ENCODE measurements around the gene CMTM4. TPM values are rescaled to one million over a fixed set of nuclear protein-coding genes. Genes with fewer than 3 reads are reported as not detected.

The CMTM4 gene
- total and polyA plus RNA-seq, 9 donors = 7.5 to 15.5 (median 10.0) TPM

DNA sequence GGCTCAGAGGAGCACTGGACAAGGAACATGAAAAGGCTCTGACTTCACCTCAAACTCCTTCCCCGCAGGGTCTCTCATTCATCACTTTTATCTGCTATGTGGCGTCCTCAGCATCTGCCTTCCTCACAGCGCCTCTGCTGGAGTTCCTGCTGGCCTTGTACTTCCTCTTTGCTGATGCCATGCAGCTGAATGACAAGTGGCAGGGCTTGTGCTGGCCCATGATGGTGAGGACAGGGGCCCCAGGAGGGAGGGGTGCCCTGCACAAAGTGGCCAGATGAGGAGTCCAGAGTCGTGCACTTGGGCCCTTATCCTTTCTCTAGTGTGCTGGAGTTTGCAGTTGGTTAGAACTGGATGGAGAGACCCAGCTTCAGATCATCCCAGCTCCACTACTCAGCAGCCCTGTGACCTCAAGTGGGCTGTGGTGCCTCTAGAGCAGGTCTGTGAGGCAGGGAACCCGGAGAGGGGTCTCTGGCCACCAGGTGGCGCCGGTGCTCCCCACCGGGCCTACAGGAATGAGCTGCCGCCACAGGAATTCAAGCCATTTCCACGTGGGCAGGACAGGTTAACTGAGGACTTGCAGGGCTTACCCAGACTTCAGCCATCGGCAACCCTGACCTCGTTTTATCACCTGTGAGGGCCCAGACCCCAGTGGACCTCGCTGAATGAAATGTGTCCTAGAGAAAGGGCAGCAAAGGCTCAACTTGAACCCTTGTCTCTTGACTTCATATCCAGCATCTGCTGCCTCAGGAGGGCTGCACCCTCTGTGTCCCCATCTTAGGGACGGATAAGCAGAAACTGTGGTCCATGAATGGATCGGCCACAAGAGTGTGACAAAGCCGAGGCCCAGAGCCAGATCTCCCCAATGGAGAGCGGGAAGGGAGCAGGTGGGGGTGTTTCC lies 88.1 kb downstream of the CMTM4 start:
- DNase-seq = peak; percentile 84
- Histone ChIP-seq H3K27me3 (ENCODE audit: control insufficient read depth, insufficient read depth, low read length) (no peaks in the 10 kb centered on the region), H3K27ac (ENCODE audit: low read length) (no peak overlapping the region), H3K4me1 (ENCODE audit: control insufficient read depth, insufficient read depth, low read length) (peaks cover 25% of the 10 kb centered on the region), H3K9me3 (replicated peaks; ENCODE audit: control insufficient read depth, low read depth, low read length) (no peaks in the 10 kb centered on the region), H3K36me3 (ENCODE audit: control insufficient read depth, insufficient read depth, low read length) (peaks cover 42% of the 10 kb centered on the region), H3K4me3 (ENCODE audit: low read length) (no peak overlapping the region)
- 28% methylated on average over 13 of the region's 17 CpGs for WGBS (ENCODE audit: insufficient coverage)

DNA sequence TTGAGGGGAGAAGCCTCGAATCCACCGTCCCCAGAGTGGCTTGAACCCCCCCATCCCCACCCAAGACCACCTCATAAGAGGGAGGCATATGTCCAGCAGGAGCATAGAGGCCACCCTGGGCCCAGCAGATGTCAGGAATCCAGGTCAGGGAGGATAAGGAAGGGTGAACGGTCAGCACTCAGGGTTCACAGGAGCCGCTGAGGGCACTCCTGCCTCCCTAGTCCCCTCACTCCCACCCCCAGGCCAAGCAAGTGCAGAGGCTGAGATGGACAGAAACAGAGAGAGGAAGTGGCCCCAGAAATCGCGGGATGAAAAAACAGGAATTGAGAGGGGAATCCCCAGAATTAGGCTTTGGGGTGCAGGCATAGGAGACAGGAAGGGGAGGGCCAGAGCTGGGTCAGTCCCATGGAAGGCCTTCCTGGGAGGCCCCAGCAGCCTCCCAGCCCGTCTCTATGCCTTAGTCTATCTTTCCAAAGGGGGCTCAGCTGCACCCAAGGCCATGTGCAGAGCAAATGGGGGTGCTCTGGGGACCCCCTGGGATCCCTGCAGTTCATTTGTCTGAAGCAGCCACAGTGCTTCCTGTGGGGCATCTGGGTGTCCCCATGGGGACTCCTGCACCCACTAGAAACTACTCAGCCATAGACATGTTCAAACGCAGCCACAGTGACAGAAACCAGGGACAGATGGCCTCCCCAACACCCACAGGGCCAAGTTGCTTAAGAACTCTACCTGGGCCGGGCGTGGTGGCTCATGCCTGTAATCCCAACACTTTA lies 90.4 kb downstream of the CMTM4 start:
- WGBS (ENCODE audit: insufficient coverage) = no CpG with 5 or more reads among the region's 10 CpGs
- H3K4me1 ChIP-seq (ENCODE audit: control insufficient read depth, insufficient read depth, low read length) = peaks cover 27% of the 10 kb centered on the region
- peak; percentile 54 for DNase-seq

DNA sequence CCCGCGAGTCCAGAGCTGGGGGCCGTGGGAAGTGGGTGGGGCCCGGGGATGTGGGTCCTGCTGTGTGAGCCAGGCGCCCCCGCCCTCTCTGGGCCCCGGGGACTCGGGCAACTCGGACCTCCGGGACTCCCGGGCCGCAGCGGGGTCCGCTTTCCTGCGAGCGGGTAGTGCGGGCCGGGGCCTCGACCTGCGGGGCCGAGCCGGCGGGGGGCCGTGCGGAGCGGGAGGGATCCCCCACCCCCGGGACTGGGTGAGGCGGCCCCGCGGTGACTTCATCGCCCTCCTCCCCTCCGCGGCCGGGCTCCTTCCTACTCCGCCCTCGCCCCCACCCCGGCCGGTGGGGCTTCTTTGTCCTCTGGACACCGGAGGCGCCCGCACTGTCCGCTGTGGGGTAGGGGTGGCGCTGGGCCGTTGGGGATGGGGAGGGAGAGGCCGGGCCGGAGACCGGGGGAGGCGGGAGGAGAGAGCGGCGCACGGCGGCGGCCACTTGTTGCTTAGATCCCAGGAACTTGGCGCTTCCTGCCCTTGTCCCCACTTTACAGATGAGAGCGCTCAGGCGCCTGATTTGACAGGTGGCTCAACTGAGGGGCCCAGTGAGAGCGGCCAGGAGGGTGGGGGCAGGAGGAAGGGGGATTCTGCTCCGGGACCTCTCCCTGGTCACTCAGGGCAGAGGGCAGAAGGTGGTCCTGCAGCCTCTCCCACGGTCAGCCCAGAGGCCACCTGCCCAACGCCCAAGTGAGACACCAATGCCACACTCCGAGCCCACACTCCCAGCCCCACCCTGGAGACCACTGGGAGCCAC lies 91.2 kb downstream of the CMTM4 start:
- H3K27ac ChIP-seq (ENCODE audit: low read length) = peak overlapping the region; percentile 57
- peaks cover 23% of the 10 kb centered on the region for H3K36me3 ChIP-seq (ENCODE audit: control insufficient read depth, insufficient read depth, low read length)
- no peaks in the 10 kb centered on the region for H3K9me3 ChIP-seq (replicated peaks; ENCODE audit: control insufficient read depth, low read depth, low read length)
- H3K4me1 ChIP-seq (ENCODE audit: control insufficient read depth, insufficient read depth, low read length) = peaks cover 27% of the 10 kb centered on the region
- peak; percentile 79 for DNase-seq
- 0% methylated on average over 36 of the region's 61 CpGs for WGBS (ENCODE audit: insufficient coverage)
- H3K4me3 ChIP-seq (ENCODE audit: low read length) = peak overlapping the region; percentile 67
- H3K27me3 ChIP-seq (ENCODE audit: control insufficient read depth, insufficient read depth, low read length) = no peaks in the 10 kb centered on the region

More for the DNA sequence above, 90.4 kb downstream of the CMTM4 start:
- peak overlapping the region; percentile 67 for H3K4me3 ChIP-seq (ENCODE audit: low read length)
- H3K36me3 ChIP-seq (ENCODE audit: control insufficient read depth, insufficient read depth, low read length) = peaks cover 29% of the 10 kb centered on the region
- H3K9me3 ChIP-seq (replicated peaks; ENCODE audit: control insufficient read depth, low read depth, low read length) = no peaks in the 10 kb centered on the region
- H3K27me3 ChIP-seq (ENCODE audit: control insufficient read depth, insufficient read depth, low read length) = no peaks in the 10 kb centered on the region
- H3K27ac ChIP-seq (ENCODE audit: low read length) = peak overlapping the region; percentile 57

DNA sequence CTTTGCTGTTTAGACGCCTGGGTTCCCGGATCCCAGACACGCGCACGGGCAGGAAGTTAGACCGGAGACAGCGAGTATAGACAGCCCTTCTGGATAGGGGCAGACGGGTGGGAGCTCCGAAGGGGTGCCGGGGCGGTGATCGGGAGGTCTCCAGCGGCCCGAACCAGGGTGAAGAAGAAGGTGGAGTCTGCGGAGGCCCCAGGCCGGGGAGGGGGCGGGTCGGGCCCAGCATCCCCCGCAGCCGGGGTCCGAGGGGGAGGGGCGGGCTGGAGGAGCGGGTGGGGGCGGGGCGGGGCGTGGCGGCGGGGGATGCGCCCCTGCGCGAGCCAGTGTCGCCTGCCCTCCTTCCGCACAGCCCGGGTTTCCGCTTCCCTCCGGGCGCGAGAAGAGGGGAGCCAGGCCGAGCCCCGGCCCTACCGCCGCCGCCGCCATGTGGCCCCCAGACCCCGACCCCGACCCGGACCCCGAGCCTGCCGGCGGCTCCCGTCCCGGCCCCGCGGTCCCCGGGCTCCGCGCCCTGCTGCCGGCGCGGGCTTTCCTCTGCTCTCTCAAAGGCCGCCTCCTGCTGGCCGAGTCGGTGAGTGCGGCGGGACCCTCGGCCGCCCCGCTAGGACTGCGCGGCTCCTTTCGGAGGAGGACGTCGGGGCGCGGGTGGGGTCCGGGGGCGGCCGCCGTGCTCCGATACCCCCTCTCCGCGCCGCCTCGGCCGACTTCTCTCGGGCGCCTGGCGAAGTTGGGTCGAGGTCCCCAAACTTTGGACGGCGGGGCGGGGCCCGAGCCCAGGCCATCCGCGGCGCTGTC lies 92.0 kb downstream of the CMTM4 start, which contains the start of gene CMTM3:
Gene CMTM3, plus strand, starts transcription at position 329 of the 801 bp plus-strand sequence. Its CDS starts 102 bp downstream, at position 431.
- Histone ChIP-seq H3K4me1 (ENCODE audit: control insufficient read depth, insufficient read depth, low read length) (peaks cover 27% of the 10 kb centered on the region), H3K36me3 (ENCODE audit: control insufficient read depth, insufficient read depth, low read length) (peaks cover 15% of the 10 kb centered on the region), H3K27me3 (ENCODE audit: control insufficient read depth, insufficient read depth, low read length) (no peaks in the 10 kb centered on the region), H3K9me3 (replicated peaks; ENCODE audit: control insufficient read depth, low read depth, low read length) (no peaks in the 10 kb centered on the region), H3K27ac (ENCODE audit: low read length) (peak within 1 kb of the TSS; percentile 72), H3K4me3 (ENCODE audit: low read length) (peak within 1 kb of the TSS; percentile 67)
- WGBS (ENCODE audit: insufficient coverage) = under 1% methylated on average over 76 of the region's 96 CpGs
- peak; percentile 88 for DNase-seq

DNA sequence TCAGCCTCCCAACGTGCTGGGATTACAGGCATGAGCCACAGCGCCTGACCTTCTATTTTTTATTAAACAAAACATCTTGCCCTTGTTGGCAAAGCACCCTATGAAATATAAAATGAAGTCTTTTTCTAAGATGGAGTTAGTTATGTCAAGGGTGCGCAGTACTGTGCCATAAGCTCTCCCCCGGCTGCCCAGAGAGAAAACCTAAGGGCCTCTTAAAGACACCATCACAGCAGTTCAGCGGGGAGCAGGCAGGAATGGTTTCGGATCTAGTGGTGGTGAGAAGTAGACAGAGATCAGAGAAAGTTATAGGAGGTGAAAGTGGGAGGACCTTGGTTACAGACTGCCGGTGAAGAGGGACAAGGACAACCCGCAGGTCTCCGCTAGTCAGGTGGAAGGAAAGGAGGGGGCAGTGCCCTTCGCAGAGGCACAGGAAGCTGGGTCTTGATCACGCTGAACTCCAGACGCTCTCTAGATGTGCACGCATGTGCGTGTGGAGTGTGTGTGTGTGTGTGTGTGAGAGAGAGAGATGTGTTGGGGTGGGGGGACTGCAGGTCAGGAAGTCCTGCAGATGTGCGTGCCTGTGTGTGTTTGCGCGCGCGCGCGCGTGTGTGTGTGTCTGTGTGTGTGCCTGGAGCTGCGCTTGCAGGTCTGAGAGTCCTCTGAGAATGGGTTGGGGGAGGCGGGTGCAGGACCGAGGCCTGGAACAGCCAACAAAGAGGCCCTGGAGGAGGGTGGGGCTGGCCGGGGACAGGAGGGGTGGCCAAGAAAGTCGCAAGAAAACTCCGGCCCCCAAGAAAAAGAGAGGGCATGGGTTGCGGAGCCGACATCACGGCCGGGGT lies 92.8 kb downstream of the CMTM4 start:
- Histone ChIP-seq H3K36me3 (ENCODE audit: control insufficient read depth, insufficient read depth, low read length) (peaks cover 7% of the 10 kb centered on the region), H3K27ac (ENCODE audit: low read length) (peak overlapping the region; percentile 72), H3K4me3 (ENCODE audit: low read length) (peak overlapping the region; percentile 67), H3K27me3 (ENCODE audit: control insufficient read depth, insufficient read depth, low read length) (no peaks in the 10 kb centered on the region), H3K9me3 (replicated peaks; ENCODE audit: control insufficient read depth, low read depth, low read length) (no peaks in the 10 kb centered on the region), H3K4me1 (ENCODE audit: control insufficient read depth, insufficient read depth, low read length) (peaks cover 26% of the 10 kb centered on the region)
- DNase-seq = peak; percentile 92
- 2% methylated on average over 28 of the region's 32 CpGs for WGBS (ENCODE audit: insufficient coverage)

DNA sequence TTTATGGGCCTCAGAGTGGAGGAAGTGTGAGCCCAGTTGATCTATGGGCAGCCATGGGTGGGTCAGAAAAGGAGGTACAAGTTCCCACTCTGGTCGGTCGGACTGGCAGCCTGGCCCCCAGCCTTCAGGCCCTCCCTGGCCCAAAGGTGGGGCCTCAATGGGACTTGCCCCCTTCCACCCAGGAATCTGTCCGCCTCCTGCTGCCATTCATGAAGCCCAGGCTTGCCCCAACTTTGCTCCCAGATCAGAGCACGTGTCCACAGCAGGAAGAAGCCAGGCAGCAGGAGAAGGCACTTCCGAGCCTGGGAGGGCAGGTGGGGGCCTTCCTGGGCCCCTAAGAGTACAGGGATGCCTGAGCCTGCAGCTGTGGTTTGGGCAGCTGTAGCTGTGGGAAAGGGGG lies 95.1 kb downstream of the CMTM4 start:
- H3K36me3 ChIP-seq (ENCODE audit: control insufficient read depth, insufficient read depth, low read length) = no peaks in the 10 kb centered on the region
- H3K4me1 ChIP-seq (ENCODE audit: control insufficient read depth, insufficient read depth, low read length) = peaks cover 17% of the 10 kb centered on the region
- no peak overlapping the region for H3K4me3 ChIP-seq (ENCODE audit: low read length)
- 91% methylated on average over 5 of the region's 5 CpGs for WGBS (ENCODE audit: insufficient coverage)
- H3K27me3 ChIP-seq (ENCODE audit: control insufficient read depth, insufficient read depth, low read length) = no peaks in the 10 kb centered on the region
- no peaks in the 10 kb centered on the region for H3K9me3 ChIP-seq (replicated peaks; ENCODE audit: control insufficient read depth, low read depth, low read length)
- H3K27ac ChIP-seq (ENCODE audit: low read length) = no peak overlapping the region
- no peak for DNase-seq

DNA sequence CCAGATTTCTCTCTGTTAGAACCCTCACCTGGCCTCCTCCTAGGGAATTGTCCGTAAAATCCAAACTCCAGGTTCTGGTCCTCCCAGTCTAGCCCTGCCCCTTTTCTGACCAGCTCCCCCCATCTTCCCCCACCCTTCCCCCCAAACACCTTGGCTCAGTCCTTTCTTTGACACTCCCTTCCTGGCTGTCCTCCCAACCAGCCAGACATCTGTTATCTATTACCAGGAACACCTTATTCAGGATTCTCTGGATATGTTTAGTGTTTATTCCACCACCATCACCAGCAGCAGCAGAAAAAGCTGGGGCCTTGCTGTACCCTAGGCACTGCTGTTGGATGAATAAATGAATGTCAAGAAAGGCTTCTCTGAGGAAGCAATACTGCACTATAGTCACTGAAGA lies 96.1 kb downstream of the CMTM4 start:
- Histone ChIP-seq H3K9me3 (replicated peaks; ENCODE audit: control insufficient read depth, low read depth, low read length) (no peaks in the 10 kb centered on the region), H3K4me1 (ENCODE audit: control insufficient read depth, insufficient read depth, low read length) (peaks cover 8% of the 10 kb centered on the region), H3K27ac (ENCODE audit: low read length) (no peak overlapping the region), H3K27me3 (ENCODE audit: control insufficient read depth, insufficient read depth, low read length) (no peaks in the 10 kb centered on the region), H3K4me3 (ENCODE audit: low read length) (no peak overlapping the region), H3K36me3 (ENCODE audit: control insufficient read depth, insufficient read depth, low read length) (no peaks in the 10 kb centered on the region)
- DNase-seq = no peak
- 80% methylated on average over 1 of the region's 1 CpG for WGBS (ENCODE audit: insufficient coverage)

DNA sequence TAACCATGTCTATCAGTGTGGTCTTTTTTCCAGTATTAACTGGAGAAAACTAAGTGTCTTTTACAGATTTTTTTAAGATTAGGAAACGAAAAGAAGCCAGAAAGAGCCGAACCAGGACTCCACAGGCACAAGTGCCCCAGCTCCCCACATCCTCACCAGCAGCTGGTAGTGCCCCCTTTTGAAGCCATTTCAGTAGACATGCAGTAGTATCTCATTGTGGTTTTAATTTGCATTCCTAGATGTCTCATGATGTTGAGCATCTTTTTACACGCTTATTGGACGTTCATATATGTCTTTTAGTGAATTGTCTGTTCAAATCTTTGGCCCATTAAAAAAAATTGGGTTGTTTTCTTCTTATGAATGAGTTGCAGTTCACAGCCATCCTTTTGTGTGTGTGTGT lies 96.8 kb downstream of the CMTM4 start:
- no peak for DNase-seq
- Histone ChIP-seq H3K4me3 (ENCODE audit: low read length) (no peak overlapping the region), H3K27ac (ENCODE audit: low read length) (no peak overlapping the region), H3K9me3 (replicated peaks; ENCODE audit: control insufficient read depth, low read depth, low read length) (no peaks in the 10 kb centered on the region), H3K27me3 (ENCODE audit: control insufficient read depth, insufficient read depth, low read length) (no peaks in the 10 kb centered on the region), H3K36me3 (ENCODE audit: control insufficient read depth, insufficient read depth, low read length) (no peaks in the 10 kb centered on the region), H3K4me1 (ENCODE audit: control insufficient read depth, insufficient read depth, low read length) (peaks cover 8% of the 10 kb centered on the region)
- 80% methylated on average over 2 of the region's 4 CpGs for WGBS (ENCODE audit: insufficient coverage)

Measured in muscle of leg (tissue), 11 donors.